ENCODE results near the gene DHTKD1. TPM values are rescaled to one million over a fixed set of nuclear protein-coding genes. Genes with fewer than 3 reads are reported as not detected.

Gene DHTKD1
- total and polyA plus RNA-seq, 10 of the 15 experiments (the other 5 are each of a cell fraction or from before 2014, with no cell fraction given), result 11.3 to 35.0 (median 26.9) TPM

- 0 out of 2 replicates have a peak overlapping the region, but pooled peaks have one; percentile 71 for H3K4me2 ChIP-seq (ENCODE audit: control insufficient read depth, insufficient read depth)
- DNase-seq (ENCODE audit: low read depth, low spot score) (no peak), ATAC-seq (no peak), FAIRE-seq (no peak)
- intact Hi-C loops (cut with micrococcal nuclease; ENCODE audit: unreplicated experiment), result no loop called here
- H3K36me3 ChIP-seq (ENCODE audit: control insufficient read depth in 2 of 2, insufficient read depth in 2 of 2, low read length in 1 of 2), result peaks cover 1 to 15% of the 10 kb centered on the region in 2 experiments; a peak in 3 of 4 replicates
- SMC1A ChIA-PET (ENCODE audit: uncharacterized antibody, unreplicated experiment), result no interaction called here
- RAD21 ChIA-PET (ENCODE audit: unreplicated experiment), result no interaction called here
- 96% methylated on average over 2 of the region's 2 CpGs for WGBS (ENCODE audit: insufficient coverage, insufficient replicate concordance, low lambda C conversion rate, missing lambda C conversion rate)
- no peaks in the 10 kb centered on the region for H4K20me1 ChIP-seq (ENCODE audit: control insufficient read depth, insufficient read depth)
- POLR2A ChIA-PET, result interaction anchor here (0.6 kb wide), 1 partner anchor 58 kb away, joined by 3 read pairs; no protein-coding TSS in a partner anchor
- H3K27me3 ChIP-seq (replicated peaks in 1 of 2; ENCODE audit: control insufficient read depth in 2 of 2, insufficient read depth in 2 of 2, low read length in 1 of 2), result no peaks in the 10 kb centered on the region
- no peaks in the 10 kb centered on the region for H3K79me2 ChIP-seq (ENCODE audit: control insufficient read depth, insufficient read depth, low read length)
- no peak overlapping the region for H3K4me3 ChIP-seq
- in situ Hi-C loops (cut with MboI), result no loop called here
- no peaks in the 10 kb centered on the region for H3K9me3 ChIP-seq (replicated peaks; ENCODE audit: control insufficient read depth, insufficient read depth, low read length)
- peak overlapping the region; percentile 9 for H3K27ac ChIP-seq (ENCODE audit: control insufficient read depth, insufficient read depth)
- no peak overlapping the region for H2AFZ ChIP-seq (ENCODE audit: control insufficient read depth, low read depth, low read length)
- BruUV-seq (replicated peaks), result no TSS peak
- no peak overlapping the region for H3K9ac ChIP-seq (ENCODE audit: control insufficient read depth, insufficient read depth, low read length)
- H3K4me1 ChIP-seq (ENCODE audit: control insufficient read depth, insufficient read depth, low read length), result peaks cover 14% of the 10 kb centered on the region
- CTCF ChIA-PET, result interaction anchor here (0.7 kb wide), 1 partner anchor 19 kb away, joined by 3 read pairs; no protein-coding TSS in a partner anchor
- TF ChIP-seq TARDBP (IDR thresholded peaks at IDR 0.05; ENCODE audit: borderline replicate concordance) (no peak), RELA (IDR thresholded peaks at IDR 0.05; ENCODE audit: borderline replicate concordance, partially characterized antibody) (no peak), NR2C1 (IDR thresholded peaks at IDR 0.05) (no peak), MEF2B (IDR thresholded peaks at IDR 0.05; ENCODE audit: partially characterized antibody, poor library complexity, severe bottlenecking) (no peak), HDAC2 (IDR thresholded peaks at IDR 0.05) (no peak), RBBP5 (conservative IDR thresholded peaks at IDR 0.05) (no peak), STAT1 (conservative IDR thresholded peaks at IDR 0.05) (no peak), ZSCAN29 (IDR thresholded peaks at IDR 0.05) (no peak), MEF2A (IDR thresholded peaks at IDR 0.05; ENCODE audit: insufficient read depth, low read depth, low read length) (no peak), POLR2A (IDR thresholded peaks at IDR 0.05; ENCODE audit: low read depth, low read length) (no peak), CREM (IDR thresholded peaks at IDR 0.05; ENCODE audit: low read depth) (no peak), HDGF (IDR thresholded peaks at IDR 0.05) (no peak), ASH2L (IDR thresholded peaks at IDR 0.05; ENCODE audit: borderline replicate concordance, low read depth) (no peak), ZNF687 (IDR thresholded peaks at IDR 0.05) (no peak), POU2F2 (IDR thresholded peaks at IDR 0.05; ENCODE audit: borderline replicate concordance, low read depth, low read length) (no peak)
- TF ChIP-seq, protein P1, sequence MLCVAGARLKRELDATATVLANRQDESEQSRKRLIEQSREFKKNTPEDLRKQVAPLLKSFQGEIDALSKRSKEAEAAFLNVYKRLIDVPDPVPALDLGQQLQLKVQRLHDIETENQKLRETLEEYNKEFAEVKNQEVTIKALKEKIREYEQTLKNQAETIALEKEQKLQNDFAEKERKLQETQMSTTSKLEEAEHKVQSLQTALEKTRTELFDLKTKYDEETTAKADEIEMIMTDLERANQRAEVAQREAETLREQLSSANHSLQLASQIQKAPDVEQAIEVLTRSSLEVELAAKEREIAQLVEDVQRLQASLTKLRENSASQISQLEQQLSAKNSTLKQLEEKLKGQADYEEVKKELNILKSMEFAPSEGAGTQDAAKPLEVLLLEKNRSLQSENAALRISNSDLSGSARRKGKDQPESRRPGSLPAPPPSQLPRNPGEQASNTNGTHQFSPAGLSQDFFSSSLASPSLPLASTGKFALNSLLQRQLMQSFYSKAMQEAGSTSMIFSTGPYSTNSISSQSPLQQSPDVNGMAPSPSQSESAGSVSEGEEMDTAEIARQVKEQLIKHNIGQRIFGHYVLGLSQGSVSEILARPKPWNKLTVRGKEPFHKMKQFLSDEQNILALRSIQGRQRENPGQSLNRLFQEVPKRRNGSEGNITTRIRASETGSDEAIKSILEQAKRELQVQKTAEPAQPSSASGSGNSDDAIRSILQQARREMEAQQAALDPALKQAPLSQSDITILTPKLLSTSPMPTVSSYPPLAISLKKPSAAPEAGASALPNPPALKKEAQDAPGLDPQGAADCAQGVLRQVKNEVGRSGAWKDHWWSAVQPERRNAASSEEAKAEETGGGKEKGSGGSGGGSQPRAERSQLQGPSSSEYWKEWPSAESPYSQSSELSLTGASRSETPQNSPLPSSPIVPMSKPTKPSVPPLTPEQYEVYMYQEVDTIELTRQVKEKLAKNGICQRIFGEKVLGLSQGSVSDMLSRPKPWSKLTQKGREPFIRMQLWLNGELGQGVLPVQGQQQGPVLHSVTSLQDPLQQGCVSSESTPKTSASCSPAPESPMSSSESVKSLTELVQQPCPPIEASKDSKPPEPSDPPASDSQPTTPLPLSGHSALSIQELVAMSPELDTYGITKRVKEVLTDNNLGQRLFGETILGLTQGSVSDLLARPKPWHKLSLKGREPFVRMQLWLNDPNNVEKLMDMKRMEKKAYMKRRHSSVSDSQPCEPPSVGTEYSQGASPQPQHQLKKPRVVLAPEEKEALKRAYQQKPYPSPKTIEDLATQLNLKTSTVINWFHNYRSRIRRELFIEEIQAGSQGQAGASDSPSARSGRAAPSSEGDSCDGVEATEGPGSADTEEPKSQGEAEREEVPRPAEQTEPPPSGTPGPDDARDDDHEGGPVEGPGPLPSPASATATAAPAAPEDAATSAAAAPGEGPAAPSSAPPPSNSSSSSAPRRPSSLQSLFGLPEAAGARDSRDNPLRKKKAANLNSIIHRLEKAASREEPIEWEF (IDR thresholded peaks at IDR 0.05; ENCODE audit: insufficient replicate concordance, low read depth, low read length), result no peak
- TF ChIP-seq, protein P2, sequence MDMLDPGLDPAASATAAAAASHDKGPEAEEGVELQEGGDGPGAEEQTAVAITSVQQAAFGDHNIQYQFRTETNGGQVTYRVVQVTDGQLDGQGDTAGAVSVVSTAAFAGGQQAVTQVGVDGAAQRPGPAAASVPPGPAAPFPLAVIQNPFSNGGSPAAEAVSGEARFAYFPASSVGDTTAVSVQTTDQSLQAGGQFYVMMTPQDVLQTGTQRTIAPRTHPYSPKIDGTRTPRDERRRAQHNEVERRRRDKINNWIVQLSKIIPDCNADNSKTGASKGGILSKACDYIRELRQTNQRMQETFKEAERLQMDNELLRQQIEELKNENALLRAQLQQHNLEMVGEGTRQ (IDR thresholded peaks at IDR 0.05; ENCODE audit: borderline replicate concordance, low read depth, low read length), result no peak
Measured at GRCh38 chr10:12113627-12114026, 44.9 kb downstream of the DHTKD1 start.
